ENCODE measurements around the gene HAUS3.

The HAUS3 gene

GRCh38 chr4:2178986-2179385 is 62.9 kb downstream of the HAUS3 start:
- TF ChIP-seq EP300 (IDR thresholded peaks at IDR 0.05; ENCODE audit: borderline replicate concordance) (no peak), TAF1 (IDR thresholded peaks at IDR 0.05; ENCODE audit: low read depth) (no peak), EGR1 (IDR thresholded peaks at IDR 0.05) (no peak), MAX (IDR thresholded peaks at IDR 0.05) (no peak), TEAD4 (IDR thresholded peaks at IDR 0.05) (no peak), USF1 (IDR thresholded peaks at IDR 0.05) (no peak), CEBPB (IDR thresholded peaks at IDR 0.05) (no peak), NFIC (IDR thresholded peaks at IDR 0.05) (no peak)

Measured in Ishikawa (cell line).